Fibroblast of mammary gland (primary cell): ENCODE data around the gene DENND5A.

ENCODE experiments used
- DNase-seq: peaks from one replicate; pipeline ENCODE4 v3.0.0-alpha.2; 2010; ENCODE audit warnings: low read depth
- H3K4me3 ChIP-seq: 2 replicates; pipeline ENCODE4 v1.5.1; 2011; ENCODE audit warnings: low read depth, mild to moderate bottlenecking, low read length, moderate library complexity; ENCODE audit not compliant: control insufficient read depth
- CTCF ChIP-seq: conservative IDR thresholded peaks from 2 replicates; pipeline ENCODE4 v1.5.1; 2011; ENCODE audit warnings: low read depth, low read length, inconsistent platforms; ENCODE audit not compliant: control insufficient read depth, insufficient read depth

Gene DENND5A

GRCh38 chr11:9141186-9141585 is 124.0 kb downstream of the DENND5A start:
- no peak for TF ChIP-seq CTCF
- DNase-seq, result no peak
- no peak overlapping the region for H3K4me3 ChIP-seq

GRCh38 chr11:9139628-9140357 is 125.4 kb downstream of the DENND5A start:
- no peak for DNase-seq
- no peak overlapping the region for H3K4me3 ChIP-seq
- no peak for TF ChIP-seq CTCF

GRCh38 chr11:9138612-9139579 is 126.3 kb downstream of the DENND5A start:
- no peak overlapping the region for H3K4me3 ChIP-seq
- no peak for TF ChIP-seq CTCF
- peak; percentile 92 for DNase-seq

GRCh38 chr11:9138133-9138453 is 127.1 kb downstream of the DENND5A start:
- H3K4me3 ChIP-seq, result no peak overlapping the region
- no peak for TF ChIP-seq CTCF
- no peak for DNase-seq

- TF ChIP-seq CTCF, result peak; percentile 93
- H3K4me3 ChIP-seq, result no peak overlapping the region
- DNase-seq, result peak; percentile 62
These were observed 127.6 kb downstream of the DENND5A start for GRCh38 chr11:9137293-9138132.

- no peak for TF ChIP-seq CTCF
These were observed 128.4 kb downstream of the DENND5A start for GRCh38 chr11:9136741-9137140.

More at GRCh38 chr11:9136741-9137140, 128.4 kb downstream of the DENND5A start:
- DNase-seq, result no peak
- no peak overlapping the region for H3K4me3 ChIP-seq
